Spleen (tissue), 11 donors: ENCODE results near the gene LRRC8D. TPM values are rescaled to one million over a fixed set of nuclear protein-coding genes. Genes with fewer than 3 reads are reported as not detected.

Experiments used
- DNase-seq: peaks from one replicate; pipeline ENCODE4 v3.0.0-alpha.2; 2020
- H3K27ac ChIP-seq, 8 donors: fragments of 200-600 bp; sonication (generic) in 7 of 8; 1 replicate in 4 of 8; 2 replicates in 4 of 8; pipeline versions ENCODE4 v1.5.0 to v1.8.0; 2016 to 2021; ENCODE audit warnings: inconsistent platforms in 4 of 8, mild to moderate bottlenecking in 4 of 8, moderate library complexity in 1 of 8
- H3K27me3 ChIP-seq, 7 donors: fragments of 200-600 bp; sonication (generic) in 6 of 7; replicated peaks in 1 of 7; 1 replicate in 4 of 7; 2 replicates in 3 of 7; pipeline versions ENCODE4 v1.5.0 to v1.8.0; 2016 to 2021; ENCODE audit warnings: inconsistent platforms in 3 of 7, mild to moderate bottlenecking in 1 of 7
- H3K36me3 ChIP-seq, 6 donors: fragments of 200-600 bp; sonication (generic) in 5 of 6; 1 replicate in 4 of 6; 2 replicates in 2 of 6; pipeline versions ENCODE4 v1.5.0 to v1.8.0; 2016 to 2021; ENCODE audit warnings: inconsistent platforms in 2 of 6
- H3K4me1 ChIP-seq, 6 donors: fragments of 200-600 bp; sonication (generic) in 5 of 6; 1 replicate in 3 of 6; 2 replicates in 3 of 6; pipeline versions ENCODE4 v1.5.0 to v1.8.0; 2016 to 2021; ENCODE audit warnings: inconsistent platforms in 3 of 6
- H3K4me3 ChIP-seq, 8 donors: fragments of 200-600 bp; sonication (generic) in 7 of 8; 1 replicate in 4 of 8; 2 replicates in 4 of 8; pipeline versions ENCODE4 v1.5.0 to v1.8.0; 2016 to 2021; ENCODE audit warnings: inconsistent platforms in 4 of 8, mild to moderate bottlenecking in 4 of 8, moderate library complexity in 2 of 8
- H3K9me3 ChIP-seq, 8 donors: fragments of 200-600 bp; sonication (generic) in 7 of 8; 1 replicate in 4 of 8; 2 replicates in 4 of 8; pipeline versions ENCODE4 v1.5.0 to v1.8.0; 2016 to 2021; ENCODE audit warnings: inconsistent platforms in 4 of 8
- CTCF ChIP-seq, 11 experiments: fragments of 200-600 bp in 7 of 11; fragments of 450-650 bp in 4 of 11; sonication (generic) in 4 of 11; IDR thresholded peaks in 8 of 11; conservative IDR thresholded peaks in 3 of 11; 1 replicate in 7 of 11; 2 replicates in 4 of 11; pipeline versions ENCODE4 v1.4.0 to v1.8.0; 2016 to 2021; ENCODE audit warnings: antibody characterized with exemption in 11 of 11, inconsistent platforms in 4 of 11, mild to moderate bottlenecking in 1 of 11
- POLR2A ChIP-seq, 3 donors: fragments of 450-650 bp; IDR thresholded peaks; one replicate each; pipeline ENCODE4 v1.5.1; 2017; ENCODE audit warnings: antibody characterized with exemption in 3 of 3, mild to moderate bottlenecking in 1 of 3
- POLR2AphosphoS5 ChIP-seq, 3 donors: sonication (generic); formaldehyde crosslinking; IDR thresholded peaks; one replicate each; pipeline ENCODE4 v1.5.1; 2017; ENCODE audit warnings: antibody characterized with exemption in 3 of 3
- WGBS, 5 donors: extraction: QIAGEN DNeasy Blood & Tissue Kit in 3 of 5; methylation state at CpG; one replicate each; pipeline versions ENCODE4 v1.1.5 to v1.1.7; 2013 to 2018; 5-methylcytosine and 5-hydroxymethylcytosine counted together
- intact Hi-C: fragments of 100-400 bp; cut with DNase I; formaldehyde crosslinking; loops from one replicate; pipeline ENCODE4 v1.15.0; 2023; ENCODE audit warnings: low total_unique reads
- polyA plus RNA-seq, 3 donors: library from polyadenylated mRNA; stranded (reverse); fragments of 200-250 nt; gene quantifications; one replicate each; pipeline ENCODE4 v1.2.1, GENCODE V29; 2013
- total RNA-seq, 7 donors: library from RNA; depleted of rRNA in 3 of 7; stranded (reverse); fragments of >200 nt in 3 of 7; fragmentation: NEBNext Ultra II Directional in 4 of 7; extraction: Animal tissue kit (Norgen Biotek cat#: 25700) in 4 of 7; gene quantifications; one replicate each; pipeline versions ENCODE4 v1.1.0 to v1.2.1, GENCODE V29; 2016 to 2021
- donor health status: healthy with polysubstance abuse.
- donor health status: DM: no; HTN: no; CAD: no; lungs with moderate emphysema.
- donor health status: DM: no; HTN: no; CAD: no.
- donor health status: Bipolar disorder and iron deficiency.
- donor health status: healthy.
- donor health status: DM: no; HTN: no; CAD: no.
- donor health status: DM: yes; HTN: yes; CAD: no.

The LRRC8D gene
- total and polyA plus RNA-seq, 10 donors = 12.8 to 42.0 (median 34.5) TPM

GRCh38 chr1:89802841-89803240 is 18.0 kb upstream of the LRRC8D start:
- no peak for TF ChIP-seq POLR2A (IDR thresholded peaks at IDR 0.05)
- Histone ChIP-seq H3K27ac (no peak overlapping the region), H3K4me3 (no peak overlapping the region), H3K27me3 (no peaks in the 10 kb centered on the region), H3K36me3 (no peaks in the 10 kb centered on the region), H3K4me1 (peaks cover 0 to 11% (median 7%) of the 10 kb centered on the region in 6 donors), H3K9me3 (no peaks in the 10 kb centered on the region)
- intact Hi-C loops = no loop called here
- no peak for DNase-seq
- WGBS, 5 donors = 69 to 94% (median 86%) methylated on average over 2 of the region's 2 CpGs

GRCh38 chr1:89804642-89805237 is 16.1 kb upstream of the LRRC8D start:
- WGBS, 5 donors = 0 to 1% (median 0%) methylated on average over 4 of the region's 4 CpGs
- Histone ChIP-seq H3K4me1 (peaks cover 0 to 14% (median 7%) of the 10 kb centered on the region in 6 donors), H3K27me3 (no peaks in the 10 kb centered on the region), H3K27ac (no peak overlapping the region), H3K4me3 (peak overlapping the region in 1 of 8 donors; percentile 9), H3K9me3 (no peaks in the 10 kb centered on the region), H3K36me3 (no peaks in the 10 kb centered on the region)
- intact Hi-C loops = loop anchor here (2.0 kb wide), 1 partner anchor 182 kb away; no protein-coding TSS in a partner anchor
- TF ChIP-seq POLR2A (IDR thresholded peaks at IDR 0.05) (no peak), CTCF (IDR thresholded peaks at IDR 0.05 in 8 of 11, conservative IDR thresholded peaks at IDR 0.05 in 3 of 11) (peak; percentile 79 to 92 (median 88)), POLR2AphosphoS5 (IDR thresholded peaks at IDR 0.05) (peak in 1 of 3 donors; percentile 31)
- peak; percentile 93 for DNase-seq

- no peaks in the 10 kb centered on the region for H3K9me3 ChIP-seq
- no peak overlapping the region for H3K27ac ChIP-seq
- H3K4me3 ChIP-seq = no peak overlapping the region
- H3K4me1 ChIP-seq = peaks cover 0 to 22% (median 7%) of the 10 kb centered on the region in 6 donors
- H3K27me3 ChIP-seq = no peaks in the 10 kb centered on the region
- TF ChIP-seq POLR2AphosphoS5 (IDR thresholded peaks at IDR 0.05) = no peak
- TF ChIP-seq POLR2A (IDR thresholded peaks at IDR 0.05) = no peak
- no peak for TF ChIP-seq CTCF (IDR thresholded peaks at IDR 0.05 in 8 of 11, conservative IDR thresholded peaks at IDR 0.05 in 3 of 11)
- no peak for DNase-seq
- 87 to 90% (median 87%) methylated on average over 3 of the region's 3 CpGs for WGBS, 5 donors
- no peaks in the 10 kb centered on the region for H3K36me3 ChIP-seq
- intact Hi-C loops = no loop called here
These were observed 14.2 kb upstream of the LRRC8D start for GRCh38 chr1:89806616-89807015.

GRCh38 chr1:89807503-89807902 is 13.3 kb upstream of the LRRC8D start:
- WGBS, 5 donors = 79 to 94% (median 92%) methylated on average over 2 of the region's 2 CpGs
- intact Hi-C loops = no loop called here

More at GRCh38 chr1:89807503-89807902, 13.3 kb upstream of the LRRC8D start:
- no peaks in the 10 kb centered on the region for H3K9me3 ChIP-seq
- DNase-seq = no peak
- peaks cover 0 to 23% (median 7%) of the 10 kb centered on the region in 6 donors for H3K4me1 ChIP-seq
- no peaks in the 10 kb centered on the region for H3K36me3 ChIP-seq
- no peaks in the 10 kb centered on the region for H3K27me3 ChIP-seq
- H3K27ac ChIP-seq = no peak overlapping the region
- no peak for TF ChIP-seq CTCF (IDR thresholded peaks at IDR 0.05 in 8 of 11, conservative IDR thresholded peaks at IDR 0.05 in 3 of 11)
- no peak for TF ChIP-seq POLR2AphosphoS5 (IDR thresholded peaks at IDR 0.05)
- TF ChIP-seq POLR2A (IDR thresholded peaks at IDR 0.05) = no peak
- no peak overlapping the region for H3K4me3 ChIP-seq
